NCI-H128 (cell line): ENCODE results near the gene GAMT.
"Not testable (repeated sequence)": the region's sequence is repeated elsewhere in the genome, so short reads cannot be mapped to it uniquely, and the experiment has no call there.

ENCODE experiments used
- DNase-seq: peaks from one replicate; lab custom pipeline; 2025; ENCODE audit not compliant: unreplicated experiment; lab: John Stamatoyannopoulos, UW

Gene GAMT

DNA sequence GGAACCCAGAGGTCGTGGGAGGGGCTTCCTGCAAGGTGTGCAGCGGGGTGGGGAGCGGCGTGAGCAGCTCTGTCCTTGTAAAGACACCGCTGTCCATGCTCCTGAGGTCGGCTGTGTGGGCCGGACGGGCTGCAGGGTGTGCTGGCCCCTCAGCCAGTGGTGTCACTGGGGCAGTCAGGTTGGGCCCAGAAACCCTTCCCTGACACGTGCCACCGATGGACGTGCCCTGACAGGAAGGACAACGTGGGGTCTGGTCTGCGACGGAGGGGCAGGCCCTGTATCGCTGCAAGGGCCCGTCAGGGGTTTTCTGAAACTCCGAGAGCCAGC, 32.7 kb upstream of the GAMT start:
- no peak for DNase-seq

DNA sequence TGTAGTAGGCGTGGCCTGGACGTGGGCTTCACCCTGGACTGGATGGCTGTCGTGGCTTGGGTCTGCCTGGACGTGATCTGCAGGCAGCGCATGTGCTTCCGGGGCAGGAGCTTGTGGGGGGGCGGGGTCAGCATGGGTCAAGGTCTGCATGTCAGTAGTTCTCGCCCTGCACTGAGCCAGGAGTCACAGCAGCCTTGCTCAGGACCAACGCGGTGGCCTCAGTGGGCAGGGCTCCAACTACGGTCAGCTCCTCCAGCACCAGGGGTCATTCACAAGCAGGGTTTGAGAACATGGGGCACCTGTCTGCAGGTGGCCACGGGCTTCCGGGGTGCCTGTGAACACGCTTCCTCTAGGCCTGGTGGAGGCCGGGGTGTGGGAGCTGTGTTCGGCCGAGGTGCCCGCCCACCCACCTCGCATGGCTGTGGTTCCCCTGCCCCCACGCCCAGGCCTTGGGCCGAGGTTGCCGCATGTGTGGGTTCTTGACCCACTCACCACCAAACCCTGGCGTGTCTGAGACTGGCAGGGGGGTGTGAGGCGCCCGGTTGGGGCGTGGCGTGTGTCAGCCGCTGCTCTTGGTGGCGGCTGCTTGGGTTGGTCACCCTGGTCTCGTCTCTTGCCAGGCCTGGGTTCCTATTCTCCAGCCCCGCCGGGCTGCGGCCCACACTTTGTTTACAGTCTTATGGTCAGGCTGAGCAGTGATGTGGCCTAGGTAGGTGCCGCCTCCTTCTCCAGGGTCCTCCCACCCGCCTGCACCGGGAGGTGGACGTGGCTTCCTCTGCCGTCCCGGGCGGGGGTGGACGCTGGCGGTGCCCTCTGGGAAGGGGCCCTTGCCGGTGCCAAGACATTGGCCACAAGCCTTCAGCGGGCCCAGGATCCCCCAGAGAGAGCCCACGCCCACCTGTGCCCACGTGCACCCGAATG, 32.0 kb upstream of the GAMT start:
- DNase-seq = no peak

DNA sequence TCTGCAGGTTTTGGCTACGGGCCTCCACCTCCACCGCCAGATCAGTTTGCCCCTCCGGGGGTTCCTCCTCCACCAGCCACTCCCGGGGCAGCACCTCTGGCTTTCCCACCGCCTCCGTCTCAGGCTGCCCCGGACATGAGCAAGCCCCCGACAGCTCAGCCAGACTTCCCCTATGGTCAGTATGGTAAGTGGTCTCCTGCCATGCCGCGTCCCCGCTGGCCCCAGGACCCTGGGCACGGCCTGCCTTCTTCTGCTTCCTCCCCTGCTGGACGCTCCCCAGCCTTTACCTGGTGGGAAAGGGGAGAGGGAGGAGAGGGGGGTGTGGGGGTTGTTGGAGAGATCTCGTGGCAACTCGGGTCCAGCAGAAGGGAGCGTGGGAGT, 31.2 kb upstream of the GAMT start:
- no peak for DNase-seq

DNA sequence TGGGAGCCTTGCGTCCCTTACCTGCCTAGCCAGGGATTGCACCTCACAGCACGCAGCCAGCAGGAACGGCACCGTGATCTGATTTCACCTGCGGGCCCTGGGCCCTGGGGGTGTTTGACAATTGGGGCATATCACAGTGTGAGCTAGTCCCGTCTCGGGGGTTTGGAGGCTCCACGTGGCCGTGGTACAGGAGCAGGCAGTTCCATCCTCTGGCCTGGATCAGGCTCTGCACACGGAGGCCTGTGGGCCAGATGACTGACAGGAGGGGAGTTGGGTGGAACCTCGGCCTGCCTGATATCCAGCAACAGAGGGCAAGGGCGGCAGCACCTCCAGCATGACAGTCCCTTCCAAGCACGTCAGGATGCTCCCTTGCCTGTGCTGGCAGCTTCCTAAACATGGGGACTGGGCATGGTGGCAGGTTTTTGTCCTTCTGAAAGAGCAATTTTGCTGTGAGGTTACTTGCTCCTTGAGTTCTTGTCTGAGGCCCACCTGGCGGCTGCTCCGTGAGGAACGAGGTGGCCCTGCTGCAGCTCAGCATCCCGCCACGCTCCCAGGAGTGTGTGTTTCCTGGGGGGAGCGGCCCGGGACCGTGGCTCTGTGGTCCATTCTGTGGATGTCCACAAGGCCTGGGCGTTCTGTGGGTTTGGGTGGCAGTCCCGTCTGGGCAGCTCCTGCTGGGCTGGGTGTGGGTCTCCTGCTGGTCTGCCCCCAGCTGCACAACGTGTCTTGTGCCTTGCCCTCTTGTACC, 30.6 kb upstream of the GAMT start:
- no peak for DNase-seq

DNA sequence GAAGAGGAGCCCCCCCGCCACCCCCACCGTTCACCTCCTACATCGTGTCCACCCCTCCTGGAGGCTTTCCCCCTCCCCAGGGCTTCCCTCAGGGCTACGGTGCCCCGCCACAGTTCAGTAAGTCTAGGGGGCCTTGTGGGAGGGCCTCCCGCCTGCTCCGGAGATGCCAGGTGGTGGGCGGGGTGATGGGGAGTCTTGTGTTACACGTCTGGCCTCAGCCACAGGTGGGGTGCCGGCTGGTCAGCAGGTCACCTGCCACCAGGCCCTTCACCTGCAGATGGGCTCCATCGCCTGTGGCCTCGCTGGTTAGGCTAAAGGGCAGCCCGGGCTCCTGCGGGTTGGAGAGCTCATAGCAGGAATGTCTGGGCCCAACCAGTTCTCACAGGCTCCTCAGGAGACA, 28.9 kb upstream of the GAMT start:
- DNase-seq = no peak

DNA sequence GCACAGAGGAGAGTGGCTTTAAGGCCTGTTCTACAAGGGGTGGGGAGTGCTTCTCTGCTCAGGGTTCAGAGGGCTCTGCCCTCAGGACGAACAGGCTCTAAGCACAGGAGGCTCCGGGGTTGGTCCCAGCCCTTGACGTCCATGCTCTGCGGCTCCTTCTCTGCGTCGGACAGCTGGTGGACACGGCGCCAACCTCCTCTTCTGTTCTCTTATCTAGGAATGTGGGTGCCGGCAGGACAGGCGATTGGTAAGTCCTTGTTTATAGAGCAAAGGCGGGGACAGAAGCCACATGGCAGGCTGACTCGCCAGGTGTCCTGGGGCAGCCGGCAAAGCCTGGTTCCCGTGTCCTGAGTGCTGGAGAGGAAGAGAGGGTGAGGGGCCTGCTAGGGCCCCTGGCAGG, 28.4 kb upstream of the GAMT start:
- DNase-seq = no peak

DNA sequence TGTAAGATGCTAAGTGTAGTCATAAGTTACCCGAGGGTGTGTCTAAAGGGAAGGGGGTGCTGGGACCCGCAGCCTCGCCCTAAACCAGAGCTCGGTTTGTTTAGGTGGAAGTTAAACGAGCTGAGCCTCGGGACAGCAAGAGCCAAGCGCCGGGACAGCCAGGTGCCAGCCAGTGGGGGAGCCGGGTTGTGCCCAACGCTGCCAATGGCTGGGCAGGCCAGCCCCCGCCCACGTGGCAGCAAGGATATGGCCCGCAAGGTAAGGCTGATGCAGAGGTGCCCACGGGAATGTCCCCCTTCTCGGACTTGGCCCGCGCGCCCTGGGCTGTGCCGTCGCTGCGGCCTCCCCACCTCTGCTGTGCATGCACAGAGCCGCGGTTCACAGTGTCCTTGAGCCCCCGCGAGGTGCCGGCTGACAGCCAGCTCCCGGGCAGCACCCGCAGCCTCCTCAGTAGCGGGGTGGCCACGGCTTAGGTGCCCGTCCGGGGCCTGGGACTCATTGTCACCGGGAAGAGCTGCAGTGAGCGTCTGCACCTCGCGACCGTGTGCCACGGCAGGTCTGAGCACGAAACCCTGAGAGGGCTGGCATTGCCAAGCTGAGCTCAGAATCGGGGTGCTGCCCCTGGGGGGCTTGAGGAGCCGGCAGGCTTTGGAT, 27.5 kb upstream of the GAMT start:
- DNase-seq = no peak

DNA sequence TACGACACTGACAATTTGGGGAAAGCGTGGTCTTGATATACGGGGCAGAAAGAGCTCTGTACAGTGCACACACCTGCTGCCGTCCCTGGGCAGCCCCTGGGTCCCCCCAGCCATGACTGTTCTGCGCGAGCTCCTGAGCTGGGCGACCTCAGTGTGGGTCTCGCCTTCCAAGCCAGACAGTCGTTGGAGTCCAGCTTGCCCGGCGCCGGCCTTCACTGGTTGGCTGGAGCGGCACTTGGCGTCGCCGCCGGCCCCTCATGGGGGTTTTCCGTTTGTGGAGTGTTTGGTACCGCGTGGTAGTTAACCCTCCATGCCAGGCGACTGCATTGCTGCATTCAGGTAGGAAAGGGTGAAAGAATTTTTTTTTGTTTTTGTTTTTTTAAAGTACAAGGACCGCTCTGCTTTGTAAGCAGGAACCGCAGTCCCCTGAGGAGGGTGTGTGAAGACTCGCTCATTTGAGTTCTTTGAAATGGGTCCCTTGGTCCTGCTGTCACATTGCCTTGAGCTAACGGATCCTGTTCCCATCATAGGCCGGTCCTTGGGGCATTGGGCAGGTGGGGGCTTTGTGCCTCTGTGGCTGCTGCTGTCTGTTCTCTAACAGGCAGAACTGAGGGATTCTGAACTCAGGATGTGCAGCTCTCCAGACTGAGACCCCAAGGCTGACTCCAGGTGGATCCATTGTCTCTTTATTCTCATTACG, 26.0 kb upstream of the GAMT start:
- DNase-seq = no peak

DNA sequence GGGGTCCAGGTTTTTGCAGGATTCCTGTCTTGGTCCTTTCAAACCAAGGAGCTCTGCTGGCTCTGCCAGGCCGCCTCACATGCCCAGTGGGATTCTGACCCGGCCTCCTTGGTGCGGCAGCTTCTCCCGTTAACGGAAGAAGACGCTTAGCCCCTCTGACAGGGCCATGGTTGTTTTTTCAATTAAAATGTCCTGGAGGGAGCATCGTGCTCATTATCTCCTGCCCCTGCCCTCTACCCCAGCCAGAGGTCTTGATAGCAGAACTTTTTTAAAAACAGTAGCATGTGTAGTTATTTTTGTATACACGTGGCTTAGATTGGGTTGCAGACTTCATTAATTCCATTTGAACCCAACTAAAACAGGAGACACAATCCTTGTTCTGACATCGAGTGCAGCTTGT, 25.4 kb upstream of the GAMT start:
- DNase-seq = no peak

DNA sequence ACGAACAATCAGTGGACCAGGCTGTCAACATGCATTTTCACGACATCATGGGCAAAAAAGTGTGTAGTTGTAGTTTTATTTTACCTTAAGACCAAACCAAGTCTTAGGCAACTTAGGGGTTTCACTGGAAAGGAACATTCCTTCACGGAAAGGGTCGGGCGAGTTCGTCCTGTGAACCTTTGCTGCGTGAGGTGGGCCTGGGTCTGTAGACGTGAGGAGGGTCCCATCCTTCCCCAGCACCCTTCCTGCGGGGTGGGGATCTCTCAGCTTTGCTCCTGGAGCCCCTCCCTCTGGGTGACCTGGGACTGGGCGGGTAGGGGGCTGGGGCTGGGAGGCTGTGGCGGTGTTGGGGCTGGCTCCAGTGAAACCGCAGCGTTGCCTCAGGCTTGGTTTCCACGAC, 24.6 kb upstream of the GAMT start:
- no peak for DNase-seq

DNA sequence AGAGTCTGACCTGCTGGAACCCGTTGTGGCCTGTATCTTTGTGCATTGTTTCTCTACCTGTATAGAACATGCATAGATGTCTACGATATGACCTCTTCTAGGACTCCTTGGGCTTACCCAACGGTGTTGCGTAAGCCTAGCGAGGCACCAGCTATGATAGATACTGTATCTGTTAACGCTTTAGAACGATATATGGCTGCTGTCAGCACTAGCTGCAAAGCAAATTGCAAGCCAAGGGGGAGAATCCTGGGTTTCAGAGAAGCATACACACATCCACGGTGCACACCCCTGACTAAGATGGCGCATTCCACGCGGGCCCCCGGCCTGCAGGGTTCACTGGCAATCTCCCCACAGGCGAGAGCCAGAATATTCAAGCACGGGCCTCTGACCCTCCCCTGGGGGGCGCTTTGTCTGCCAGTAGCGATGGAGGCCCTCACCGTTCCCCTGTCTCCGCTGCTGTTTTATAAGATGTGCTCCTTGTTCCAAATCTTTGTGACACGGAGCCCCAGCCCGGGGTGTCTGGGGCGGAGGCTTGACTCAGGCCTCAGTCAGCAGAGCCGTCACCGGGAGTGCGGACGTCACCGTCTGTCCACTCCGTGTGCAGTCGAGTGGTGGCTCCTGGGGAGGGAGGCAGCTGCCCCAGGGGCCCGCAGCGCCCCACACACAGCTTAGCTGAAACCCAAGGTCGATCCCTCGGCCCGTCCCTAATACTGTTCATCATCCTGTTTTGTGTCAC, 23.9 kb upstream of the GAMT start:
- DNase-seq = no peak

DNA sequence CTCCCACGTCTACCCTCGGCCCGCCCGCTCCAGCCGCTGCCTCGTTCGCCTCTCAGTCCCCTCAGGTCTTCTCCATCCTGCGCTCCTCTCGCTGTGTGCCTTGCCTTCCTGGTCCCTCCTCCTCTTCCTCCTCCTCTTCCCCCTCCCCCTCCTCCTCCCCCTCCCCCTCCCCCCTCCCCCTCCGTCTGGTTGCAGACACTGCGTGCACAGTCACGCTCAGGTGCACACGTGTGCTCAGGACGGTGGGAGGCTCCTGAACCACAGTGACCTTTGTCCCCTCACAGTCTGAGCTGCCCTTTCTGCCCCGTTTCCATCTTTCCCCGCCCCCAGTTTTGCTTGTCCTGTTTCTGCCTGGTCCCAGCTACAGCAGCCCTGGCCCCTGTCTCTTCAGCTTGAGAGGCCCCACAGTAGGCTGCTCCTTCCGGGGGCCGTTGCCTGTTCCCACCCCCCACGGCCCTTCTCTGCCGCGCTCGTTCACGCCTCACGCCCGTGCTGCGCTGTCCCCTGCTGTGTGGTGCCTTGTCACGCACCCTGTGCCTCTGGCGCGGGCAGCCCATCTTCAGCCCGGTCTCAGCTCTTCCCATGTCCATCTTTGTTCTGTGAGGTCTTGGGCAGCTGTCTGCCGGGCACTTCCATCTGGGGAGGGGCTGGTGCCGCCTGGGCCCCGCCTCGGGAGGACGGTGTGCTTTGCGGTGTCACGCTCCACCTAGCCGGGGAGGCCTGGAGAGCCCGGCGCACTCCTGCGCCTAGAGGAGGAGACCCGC, 23.0 kb upstream of the GAMT start:
- no peak for DNase-seq

DNA sequence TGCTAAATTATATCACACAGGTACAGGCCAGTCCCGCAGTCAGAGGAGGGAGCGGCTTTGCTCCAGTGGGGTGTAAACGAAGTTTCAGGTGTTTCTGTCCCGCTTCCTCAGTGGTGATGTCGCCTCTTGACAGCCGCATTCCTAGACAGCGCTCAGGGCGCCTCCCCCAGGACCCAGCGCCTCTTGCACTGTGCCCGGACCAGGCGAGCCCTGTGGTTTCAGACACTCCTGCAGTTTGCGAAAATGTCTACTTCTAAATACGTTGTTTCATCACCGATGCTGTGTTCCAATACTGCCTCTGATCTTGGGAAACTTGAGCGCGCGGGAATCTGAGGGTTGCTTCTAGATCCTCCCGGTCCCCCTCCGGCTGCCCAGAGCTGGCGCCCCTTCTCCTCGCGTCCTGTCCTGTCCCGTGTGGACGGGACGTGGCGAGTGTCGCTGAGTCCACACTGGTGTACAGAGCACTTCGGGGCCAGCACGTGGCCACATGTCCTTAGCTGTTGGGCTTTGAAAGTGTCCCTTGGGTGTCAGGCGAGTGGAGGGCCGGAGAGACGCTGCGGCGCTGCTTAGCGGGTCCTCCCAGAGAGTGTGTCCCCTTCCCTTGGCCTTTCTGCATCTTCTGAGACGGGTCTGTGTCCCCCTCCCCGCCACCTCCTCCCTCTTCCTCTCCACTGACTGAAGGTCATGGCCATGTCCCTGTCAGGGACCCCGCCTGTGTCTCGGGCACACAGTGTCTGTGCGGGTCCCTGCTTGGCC, 22.3 kb upstream of the GAMT start:
- DNase-seq = no peak

DNA sequence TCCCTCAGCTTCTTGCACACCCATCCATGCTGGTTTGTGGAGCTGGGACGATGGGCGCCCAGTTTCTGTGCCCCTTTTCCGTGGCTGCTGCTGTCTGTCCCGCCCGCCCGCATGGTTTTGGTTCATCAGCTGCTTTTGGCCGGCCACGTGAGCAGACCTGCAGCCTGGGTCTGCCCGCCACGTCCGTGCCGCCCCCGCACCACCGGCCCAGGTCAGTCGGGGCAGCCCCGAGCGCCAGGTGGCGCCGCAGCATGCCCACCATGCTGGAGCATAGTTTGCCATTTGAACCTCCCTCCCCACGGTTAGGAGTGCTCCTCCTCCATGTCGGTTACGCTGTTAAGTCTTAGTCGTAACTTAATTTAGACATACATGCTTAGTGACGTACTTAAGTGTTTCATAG, 21.6 kb upstream of the GAMT start:
- DNase-seq = no peak

DNA sequence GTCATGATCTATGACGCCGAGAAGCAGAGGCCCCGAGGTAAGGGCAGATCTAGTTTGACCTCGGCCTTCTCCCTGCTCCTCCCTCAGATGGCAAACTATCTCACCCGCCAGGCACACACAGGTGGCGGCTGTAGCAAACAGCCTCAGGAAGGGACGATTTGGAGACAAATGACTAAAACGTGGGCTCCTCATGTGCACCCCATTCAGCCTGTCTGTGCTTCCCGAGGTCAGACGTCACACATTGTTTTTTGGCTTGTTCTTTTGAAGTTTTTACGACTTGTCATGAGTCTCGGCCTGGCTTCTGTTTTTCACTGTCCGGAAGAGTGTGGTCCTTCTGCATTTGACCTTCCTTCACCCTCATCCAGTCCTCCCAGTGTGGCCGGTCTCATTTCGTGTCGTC, 21.0 kb upstream of the GAMT start:
- no peak for DNase-seq

DNA sequence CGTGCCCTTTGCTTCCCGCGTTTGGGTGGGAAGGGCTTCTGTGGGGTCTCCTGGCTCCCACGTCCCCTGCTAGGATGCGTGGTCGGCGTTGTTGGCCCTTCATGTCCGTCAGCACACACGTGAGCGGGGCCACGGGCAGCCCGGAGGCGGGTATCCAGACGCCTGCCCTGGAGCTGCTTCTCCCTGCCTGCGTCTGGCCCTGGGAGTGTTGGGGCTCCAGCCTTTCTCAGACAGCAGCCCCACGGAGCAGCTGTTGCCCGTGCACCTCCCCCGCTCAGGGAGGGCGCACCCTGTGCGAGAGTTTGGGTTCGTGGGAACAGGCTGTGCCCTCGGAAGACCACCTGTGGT, 20.6 kb upstream of the GAMT start:
- DNase-seq = no peak

DNA sequence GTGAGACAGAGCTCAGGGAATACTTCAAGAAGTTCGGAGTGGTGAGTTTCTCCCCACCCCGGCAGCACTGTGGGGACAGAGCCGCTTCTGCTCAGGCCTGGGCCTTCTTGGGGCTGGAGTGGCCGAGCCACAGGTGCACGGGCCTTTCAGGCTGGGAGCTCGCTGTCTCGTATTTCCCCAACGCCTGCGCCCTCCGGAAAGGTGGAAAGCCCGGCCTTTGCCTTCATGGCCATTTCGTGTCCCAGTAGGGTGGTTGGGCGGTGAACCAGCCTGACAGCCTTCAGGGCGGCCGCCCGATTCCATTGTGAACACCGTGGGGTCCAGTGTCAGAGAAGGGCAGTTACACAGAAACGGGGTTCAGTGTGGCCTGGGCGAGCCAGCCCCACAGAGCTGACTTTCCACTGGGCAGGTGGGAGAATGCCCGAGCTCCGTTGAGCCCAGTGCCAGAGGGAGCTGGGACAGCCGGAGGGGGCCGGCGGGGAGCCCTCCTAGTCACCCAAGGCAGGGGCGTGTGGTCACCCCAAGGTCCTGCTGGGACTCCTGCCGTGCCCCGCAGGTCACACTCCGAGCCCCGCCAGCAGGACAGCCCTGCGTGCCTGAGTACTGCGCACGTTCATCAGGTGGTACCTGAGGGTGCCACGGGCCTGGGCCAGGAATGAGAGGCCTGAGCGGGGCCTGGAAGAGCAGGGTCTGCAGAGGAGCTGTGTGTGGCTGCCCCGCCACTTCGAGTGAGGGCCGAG, 20.0 kb upstream of the GAMT start:
- no peak for DNase-seq

DNA sequence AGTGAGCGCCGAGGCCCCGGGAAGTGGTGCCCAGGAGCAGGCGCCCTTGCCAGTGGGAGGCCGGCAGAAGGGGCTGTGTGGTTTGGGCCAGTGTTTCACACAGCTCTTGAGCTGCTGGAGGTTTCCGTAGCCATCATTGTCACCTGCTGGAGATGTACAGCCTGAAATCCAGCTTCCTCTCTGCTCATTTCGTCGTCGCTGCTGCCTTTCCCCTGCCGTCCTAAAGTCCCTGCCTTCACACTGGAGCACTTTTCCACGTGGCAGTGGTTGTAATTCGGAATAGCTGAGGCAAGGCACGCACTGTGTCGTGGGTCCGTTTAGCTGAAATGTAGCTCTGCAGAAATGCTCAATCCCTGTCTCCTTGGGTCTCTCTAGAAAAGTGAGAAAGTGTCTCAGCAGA, 19.2 kb upstream of the GAMT start:
- no peak for DNase-seq

DNA sequence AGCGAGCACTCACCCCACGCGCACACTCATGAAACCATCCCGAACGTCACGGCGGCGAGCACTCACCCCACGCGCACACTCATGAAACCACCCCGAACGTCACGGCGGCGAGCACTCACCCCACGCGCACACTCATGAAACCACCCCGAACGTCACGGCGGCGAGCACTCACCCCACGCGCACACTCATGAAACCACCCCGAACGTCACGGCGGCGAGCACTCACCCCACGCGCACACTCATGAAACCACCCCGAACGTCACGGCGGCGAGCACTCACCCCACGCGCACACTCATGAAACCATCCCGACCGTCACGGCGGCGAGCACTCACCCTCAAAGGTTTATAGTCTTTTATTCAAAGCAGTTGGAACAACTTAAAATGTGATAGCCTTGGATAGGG, 18.7 kb upstream of the GAMT start:
- DNase-seq = not testable (repeated sequence)
